ENCODE results near the gene IGFL3. TPM values are rescaled to one million over a fixed set of nuclear protein-coding genes. Genes with fewer than 3 reads are reported as not detected.

The IGFL3 gene
- total RNA-seq, 4 donors from 2014 or later, result 19.0 to 46.7 (median 24.9) TPM

- H3K4me3 ChIP-seq (ENCODE audit: low read depth, poor library complexity, severe bottlenecking), result no peak overlapping the region
- intact Hi-C loops (cut with DNase I; ENCODE audit: low total_unique reads), result no loop called here
- no peak for DNase-seq (ENCODE audit: low spot score in 2 of 2)
- WGBS, 2 donors, result 45 to 65% methylated on average over 1 of the region's 1 CpG
- TF ChIP-seq, protein P1, sequence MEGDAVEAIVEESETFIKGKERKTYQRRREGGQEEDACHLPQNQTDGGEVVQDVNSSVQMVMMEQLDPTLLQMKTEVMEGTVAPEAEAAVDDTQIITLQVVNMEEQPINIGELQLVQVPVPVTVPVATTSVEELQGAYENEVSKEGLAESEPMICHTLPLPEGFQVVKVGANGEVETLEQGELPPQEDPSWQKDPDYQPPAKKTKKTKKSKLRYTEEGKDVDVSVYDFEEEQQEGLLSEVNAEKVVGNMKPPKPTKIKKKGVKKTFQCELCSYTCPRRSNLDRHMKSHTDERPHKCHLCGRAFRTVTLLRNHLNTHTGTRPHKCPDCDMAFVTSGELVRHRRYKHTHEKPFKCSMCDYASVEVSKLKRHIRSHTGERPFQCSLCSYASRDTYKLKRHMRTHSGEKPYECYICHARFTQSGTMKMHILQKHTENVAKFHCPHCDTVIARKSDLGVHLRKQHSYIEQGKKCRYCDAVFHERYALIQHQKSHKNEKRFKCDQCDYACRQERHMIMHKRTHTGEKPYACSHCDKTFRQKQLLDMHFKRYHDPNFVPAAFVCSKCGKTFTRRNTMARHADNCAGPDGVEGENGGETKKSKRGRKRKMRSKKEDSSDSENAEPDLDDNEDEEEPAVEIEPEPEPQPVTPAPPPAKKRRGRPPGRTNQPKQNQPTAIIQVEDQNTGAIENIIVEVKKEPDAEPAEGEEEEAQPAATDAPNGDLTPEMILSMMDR (IDR thresholded peaks at IDR 0.05), result no peak
- TF ChIP-seq POLR2A (IDR thresholded peaks at IDR 0.05), result no peak
Measured at GRCh38 chr19:46141421-46141820, 16.9 kb upstream of the IGFL3 start.

DNA sequence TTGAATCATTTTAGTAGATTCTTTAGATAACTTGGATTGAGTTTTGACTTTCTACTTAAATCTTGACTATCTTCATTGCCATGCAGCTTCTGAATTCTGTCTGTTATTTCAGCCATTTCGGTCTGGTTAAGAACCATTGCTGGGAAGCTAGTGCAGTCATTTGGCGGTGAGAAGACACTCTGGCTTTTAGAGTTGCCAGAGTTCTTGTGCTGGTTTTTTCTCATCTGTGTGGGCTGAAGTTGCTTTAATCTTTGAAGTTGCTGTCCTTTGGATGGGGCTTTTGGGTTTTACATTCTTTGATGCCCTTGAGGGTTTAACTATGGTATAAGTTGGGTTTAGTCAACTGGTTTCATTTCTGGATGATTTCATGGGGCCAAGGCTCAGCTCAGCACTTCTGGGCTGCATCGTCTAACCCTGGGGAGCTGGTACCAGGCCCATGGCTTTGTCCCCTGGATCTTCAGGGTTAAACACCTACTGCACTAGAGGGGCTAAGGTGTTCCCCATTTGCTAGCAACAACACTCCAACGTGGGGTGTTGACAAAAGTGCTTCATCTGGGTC, 13.5 kb upstream of the IGFL3 start:
- WGBS, 2 donors, result 78 to 82% methylated on average over 4 of the region's 4 CpGs
- H3K4me3 ChIP-seq (ENCODE audit: low read depth, poor library complexity, severe bottlenecking), result no peak overlapping the region
- intact Hi-C loops (cut with DNase I; ENCODE audit: low total_unique reads), result no loop called here
- TF ChIP-seq, protein P1 (IDR thresholded peaks at IDR 0.05), result no peak
- TF ChIP-seq POLR2A (IDR thresholded peaks at IDR 0.05), result no peak
- no peak for DNase-seq (ENCODE audit: low spot score in 2 of 2)

DNA sequence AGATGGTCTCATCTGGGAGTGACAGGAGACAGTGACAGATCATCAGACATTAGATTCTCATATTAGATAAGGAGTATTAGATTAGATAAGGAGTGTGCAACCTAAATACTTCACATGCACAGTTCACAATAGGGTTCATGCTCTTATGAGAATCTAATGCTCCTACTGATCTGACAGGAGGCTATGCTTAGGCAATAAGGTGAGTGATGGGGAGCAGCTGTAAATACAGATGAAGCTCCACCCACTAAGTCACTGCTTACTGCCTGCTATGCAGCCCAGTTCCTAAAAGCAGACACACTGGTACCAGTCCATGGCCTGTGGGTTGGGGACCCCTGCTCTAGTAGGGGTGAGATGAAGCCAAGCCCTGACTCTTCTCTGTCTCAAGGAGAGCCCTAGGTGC, 10.0 kb upstream of the IGFL3 start:
- H3K4me3 ChIP-seq (ENCODE audit: low read depth, poor library complexity, severe bottlenecking), result no peak overlapping the region
- no peak for DNase-seq (ENCODE audit: low spot score in 2 of 2)
- no peak for TF ChIP-seq POLR2A (IDR thresholded peaks at IDR 0.05)
- TF ChIP-seq, protein P1 (IDR thresholded peaks at IDR 0.05), result no peak
- intact Hi-C loops (cut with DNase I; ENCODE audit: low total_unique reads), result no loop called here

DNA sequence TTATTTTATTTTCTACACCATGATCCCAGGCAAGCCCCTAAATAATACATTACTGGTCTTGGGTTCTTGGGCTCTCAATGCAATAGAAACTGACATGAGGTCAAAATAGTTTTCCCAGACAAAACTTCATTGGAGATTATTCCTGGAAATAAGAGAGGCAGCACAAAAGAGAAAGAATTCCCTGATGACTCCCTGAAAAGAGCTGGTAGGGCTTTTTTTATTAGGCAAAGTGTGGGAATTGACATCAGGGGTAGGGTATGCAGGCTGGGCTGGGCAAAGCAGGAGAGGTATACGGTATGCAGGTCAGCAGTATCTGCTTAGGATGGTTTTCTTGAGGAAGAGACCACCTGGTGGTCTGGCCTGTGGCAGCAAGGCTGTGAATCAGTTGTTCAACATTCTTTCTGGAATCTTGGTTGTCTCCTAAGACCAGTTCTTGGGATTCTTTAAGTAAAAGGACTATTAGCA, 9.3 kb upstream of the IGFL3 start:
- DNase-seq (ENCODE audit: low spot score in 2 of 2), result no peak
- intact Hi-C loops (cut with DNase I; ENCODE audit: low total_unique reads), result no loop called here
- H3K4me3 ChIP-seq (ENCODE audit: low read depth, poor library complexity, severe bottlenecking), result no peak overlapping the region
- TF ChIP-seq, protein P1 (IDR thresholded peaks at IDR 0.05), result no peak
- no peak for TF ChIP-seq POLR2A (IDR thresholded peaks at IDR 0.05)
- 70 to 76% methylated on average over 1 of the region's 1 CpG for WGBS, 2 donors

DNA sequence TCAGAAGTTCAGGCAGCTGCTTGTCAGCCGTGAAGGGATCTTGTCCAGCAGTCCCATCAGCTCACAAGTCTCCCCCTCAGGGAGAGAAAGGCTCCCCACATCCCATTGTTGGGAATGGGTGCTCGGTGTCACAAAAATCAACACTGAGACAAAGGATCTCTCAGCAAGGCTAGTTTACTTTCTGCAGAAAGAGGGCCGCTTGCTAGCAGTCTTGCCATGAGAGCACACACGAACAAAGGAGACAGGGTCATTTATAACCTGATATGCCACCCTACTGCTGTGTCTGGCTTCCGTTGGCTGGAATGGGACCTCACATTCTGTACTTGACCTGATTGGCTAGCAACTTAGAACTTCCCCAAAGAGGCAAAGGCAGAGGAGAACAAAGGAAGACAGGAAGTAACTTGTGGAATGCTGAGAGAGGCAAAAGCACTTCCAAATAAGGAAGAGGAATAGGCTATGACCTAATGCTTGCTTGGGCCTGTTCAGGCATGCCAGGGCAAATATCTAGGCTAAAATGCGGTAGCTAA, 8.7 kb upstream of the IGFL3 start:
- 35% methylated on average over 6 of the region's 6 CpGs for WGBS, 2 donors
- no peak for TF ChIP-seq POLR2A (IDR thresholded peaks at IDR 0.05)
- TF ChIP-seq, protein P1 (IDR thresholded peaks at IDR 0.05), result no peak
- DNase-seq (ENCODE audit: low spot score in 2 of 2), result peak; percentile 70 to 74
- intact Hi-C loops (cut with DNase I; ENCODE audit: low total_unique reads), result no loop called here
- H3K4me3 ChIP-seq (ENCODE audit: low read depth, poor library complexity, severe bottlenecking), result no peak overlapping the region
